HEK293 (cell line): Measurements from ENCODE around the gene ADIPOR2.
"Not testable (repeated sequence)": the region's sequence is repeated elsewhere in the genome, so short reads cannot be mapped to it uniquely, and the experiment has no call there.

Source experiments
- CTCF ChIA-PET: fragments of 350-600 bp; formaldehyde crosslinking; extraction: SDS; loops from one replicate; lab custom pipeline; 2021; ENCODE audit warnings: antibody characterized with exemption; lab: Yijun Ruan, JAX
- POLR2A ChIA-PET: fragments of 300-600 bp; formaldehyde crosslinking; extraction: SDS; loops from one replicate; lab custom pipeline; 2020; ENCODE audit warnings: antibody characterized with exemption, inconsistent platforms; lab: Yijun Ruan, JAX
- H3K27ac ChIP-seq: fragments of 200-500 bp; sonication (Bioruptor generic); 2 replicates; pipeline ENCODE4 v1.5.1; 2014; ENCODE audit warnings: low read depth, low read length, control low read depth, inconsistent platforms; ENCODE audit errors: extremely low read depth
- H3K36me3 ChIP-seq, 2 experiments: fragments of 200-500 bp in 1 of 2; sonication (Bioruptor generic) in 1 of 2; 1 replicate in 1 of 2; 2 replicates in 1 of 2; pipeline ENCODE4 v1.5.1; 2014 to 2017; ENCODE audit warnings: inconsistent platforms in 2 of 2, low read length in 2 of 2; ENCODE audit not compliant: control insufficient read depth in 2 of 2, insufficient read depth in 1 of 2
- H3K4me1 ChIP-seq: fragments of 200-500 bp; sonication (Bioruptor generic); 2 replicates; pipeline ENCODE4 v1.5.1; 2014; ENCODE audit warnings: mild to moderate bottlenecking, low read length, inconsistent platforms; ENCODE audit not compliant: control insufficient read depth, insufficient read depth
- H3K4me3 ChIP-seq: 2 replicates; pipeline ENCODE4 v1.5.1; 2011; ENCODE audit warnings: low read depth, mild to moderate bottlenecking, control low read depth, low read length, moderate library complexity
- H3K9me3 ChIP-seq: fragments of 200-500 bp; sonication (Bioruptor generic); 2 replicates; pipeline ENCODE4 v1.5.1; 2014; ENCODE audit warnings: low read depth, low read length, inconsistent platforms; ENCODE audit not compliant: control insufficient read depth, insufficient read depth
- FEZF1 ChIP-seq: fragments of 450-650 bp; formaldehyde crosslinking; IDR thresholded peaks from 2 replicates; pipeline ENCODE4 v1.5.1; 2016; ENCODE audit warnings: missing biosample characterization, missing genetic modification characterization
- GLIS1 ChIP-seq: fragments of 450-650 bp; formaldehyde crosslinking; IDR thresholded peaks from 2 replicates; pipeline ENCODE4 v1.5.1; 2016; ENCODE audit warnings: missing biosample characterization, missing genetic modification characterization
- KLF16 ChIP-seq: fragments of 450-650 bp; formaldehyde crosslinking; IDR thresholded peaks from 2 replicates; pipeline ENCODE4 v1.5.1; 2017; ENCODE audit warnings: missing biosample characterization, missing genetic modification characterization
- ZBTB10 ChIP-seq: fragments of 450-650 bp; formaldehyde crosslinking; IDR thresholded peaks from 2 replicates; pipeline ENCODE4 v1.5.1; 2016; ENCODE audit warnings: missing biosample characterization, missing genetic modification characterization
- ZEB2 ChIP-seq: fragments of 450-650 bp; formaldehyde crosslinking; IDR thresholded peaks from 2 replicates; pipeline ENCODE4 v1.5.1; 2016; ENCODE audit warnings: missing biosample characterization, missing genetic modification characterization
- ZFP69B ChIP-seq: fragments of 450-650 bp; formaldehyde crosslinking; IDR thresholded peaks from 2 replicates; pipeline ENCODE4 v1.5.1; 2016; ENCODE audit warnings: missing biosample characterization, missing genetic modification characterization
- ZNF366 ChIP-seq: fragments of 450-650 bp; formaldehyde crosslinking; conservative IDR thresholded peaks from 2 replicates; pipeline ENCODE4 v1.5.1; 2016; ENCODE audit warnings: missing biosample characterization, missing genetic modification characterization
- ZNF600 ChIP-seq: fragments of 450-650 bp; formaldehyde crosslinking; IDR thresholded peaks from 2 replicates; pipeline ENCODE4 v1.5.1; 2016; ENCODE audit warnings: missing biosample characterization, missing genetic modification characterization
- ZNF629 ChIP-seq: fragments of 450-650 bp; formaldehyde crosslinking; IDR thresholded peaks from 2 replicates; pipeline ENCODE4 v1.5.1; 2017; ENCODE audit warnings: missing biosample characterization, missing genetic modification characterization
- ZSCAN30 ChIP-seq: fragments of 450-650 bp; IDR thresholded peaks from 2 replicates; pipeline ENCODE4 v1.5.1; 2018; ENCODE audit warnings: missing biosample characterization, mild to moderate bottlenecking, missing genetic modification characterization, moderate library complexity
- TF ChIP-seq, protein P1 (sequence below): fragments of 450-650 bp; formaldehyde crosslinking; IDR thresholded peaks from 2 replicates; pipeline ENCODE4 v1.5.1; 2016; ENCODE audit warnings: missing biosample characterization, missing genetic modification characterization

The ADIPOR2 gene

GRCh38 chr12:1711536-1712211, 20.8 kb downstream of the ADIPOR2 start:
- H3K9me3 ChIP-seq, POLR2A ChIA-PET, H3K36me3 ChIP-seq, H3K27ac ChIP-seq, H3K4me3 ChIP-seq, H3K4me1 ChIP-seq: not testable (repeated sequence)
- CTCF ChIA-PET = interaction anchor here (1.6 kb wide), 1 partner anchor 59 kb away, joined by 5 read pairs; no protein-coding TSS in a partner anchor
- TF ChIP-seq ZSCAN30 (peak; percentile 57; the same call in 1 of the 2 replicates), GLIS1 (tag by site-specific recombination) (peak; percentile 25; the same call in 1 of the 2 replicates), KLF16 (tag by site-specific recombination) (0 out of 2 replicates have a peak, but pooled peaks have one; percentile 28), ZNF629 (tag by site-specific recombination) (peak; percentile 17; the same call in 1 of the 2 replicates), ZEB2 (tag by site-specific recombination) (peak; percentile 44), ZFP69B (tag by site-specific recombination) (peak; percentile 34; the same call in 1 of the 2 replicates), ZBTB10 (tag by site-specific recombination) (peak; percentile 19; the same call in 1 of the 2 replicates), FEZF1 (tag by site-specific recombination) (peak; percentile 51), ZNF366 (tag by site-specific recombination) (0 out of 2 replicates have a peak, but pooled peaks have one; percentile 13), ZNF600 (tag by site-specific recombination) (0 out of 2 replicates have a peak, but pooled peaks have one; percentile 52)
- TF ChIP-seq, protein P1, sequence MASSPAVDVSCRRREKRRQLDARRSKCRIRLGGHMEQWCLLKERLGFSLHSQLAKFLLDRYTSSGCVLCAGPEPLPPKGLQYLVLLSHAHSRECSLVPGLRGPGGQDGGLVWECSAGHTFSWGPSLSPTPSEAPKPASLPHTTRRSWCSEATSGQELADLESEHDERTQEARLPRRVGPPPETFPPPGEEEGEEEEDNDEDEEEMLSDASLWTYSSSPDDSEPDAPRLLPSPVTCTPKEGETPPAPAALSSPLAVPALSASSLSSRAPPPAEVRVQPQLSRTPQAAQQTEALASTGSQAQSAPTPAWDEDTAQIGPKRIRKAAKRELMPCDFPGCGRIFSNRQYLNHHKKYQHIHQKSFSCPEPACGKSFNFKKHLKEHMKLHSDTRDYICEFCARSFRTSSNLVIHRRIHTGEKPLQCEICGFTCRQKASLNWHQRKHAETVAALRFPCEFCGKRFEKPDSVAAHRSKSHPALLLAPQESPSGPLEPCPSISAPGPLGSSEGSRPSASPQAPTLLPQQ (tag by site-specific recombination) = peak; percentile 48; the same call in 1 of the 2 replicates

- H3K36me3 ChIP-seq, H3K9me3 ChIP-seq, H3K4me3 ChIP-seq, POLR2A ChIA-PET, H3K27ac ChIP-seq: not testable (repeated sequence)
- peaks cover 12% of the 10 kb centered on the region; the same call in 1 of the 2 replicates for H3K4me1 ChIP-seq
- CTCF ChIA-PET = interaction anchor here (1.6 kb wide), 1 partner anchor 59 kb away, joined by 5 read pairs; no protein-coding TSS in a partner anchor
These were observed 21.4 kb downstream of the ADIPOR2 start for GRCh38 chr12:1712305-1712704.

DNA sequence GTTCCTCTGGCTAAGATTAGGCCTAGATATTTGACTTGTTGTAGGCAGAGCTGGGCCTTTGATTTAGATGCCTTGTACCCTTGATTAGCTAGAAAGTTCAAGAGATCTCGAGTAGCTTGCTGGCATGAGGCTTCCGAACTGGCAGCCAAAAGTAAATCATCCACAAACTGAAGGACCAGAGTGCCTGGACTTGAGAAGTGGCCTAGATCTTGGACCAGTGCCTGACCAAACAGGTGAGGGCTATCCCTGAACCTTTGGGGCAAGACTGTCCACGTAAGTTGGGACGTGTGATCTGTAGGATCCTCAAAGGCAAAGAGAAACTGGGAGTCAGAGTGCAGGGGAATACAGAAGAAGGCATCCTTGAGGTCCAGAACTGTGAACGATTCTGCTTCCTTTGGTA, 22.0 kb downstream of the ADIPOR2 start:
- peaks cover 12% of the 10 kb centered on the region; the same call in 1 of the 2 replicates for H3K4me1 ChIP-seq
- CTCF ChIA-PET = interaction anchor here (1.6 kb wide), 1 partner anchor 60 kb away, joined by 5 read pairs; no protein-coding TSS in a partner anchor
- POLR2A ChIA-PET, H3K9me3 ChIP-seq, H3K36me3 ChIP-seq, H3K27ac ChIP-seq, H3K4me3 ChIP-seq: not testable (repeated sequence)

DNA sequence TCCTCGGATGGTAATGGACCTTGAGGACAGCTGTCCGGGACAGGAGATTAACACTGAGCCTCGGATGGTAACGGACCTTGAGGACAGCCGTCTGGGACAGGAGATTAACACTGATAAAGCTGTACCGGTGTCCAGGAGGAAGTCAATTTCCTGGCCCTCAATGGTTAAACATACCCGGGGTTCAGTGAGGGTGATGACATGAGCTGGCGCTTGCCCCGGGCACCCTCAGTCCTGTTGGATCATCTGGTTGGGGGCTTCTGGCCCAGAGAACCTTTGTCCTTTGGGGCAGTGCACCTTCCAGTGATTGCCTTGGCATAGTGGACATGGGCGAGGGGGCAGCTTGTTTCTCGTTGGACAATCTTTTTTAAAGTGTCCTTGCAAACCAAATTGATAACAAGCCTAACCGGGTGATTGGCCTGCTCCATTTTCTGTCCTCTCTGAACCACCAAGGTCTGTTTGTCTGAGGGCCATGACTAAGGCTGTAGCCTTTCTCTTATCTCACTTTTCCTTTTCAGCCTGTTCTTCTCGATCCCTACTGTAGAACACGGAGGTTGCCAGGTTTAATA, 23.0 kb downstream of the ADIPOR2 start:
- H3K9me3 ChIP-seq, POLR2A ChIA-PET, H3K4me3 ChIP-seq, H3K36me3 ChIP-seq, H3K27ac ChIP-seq: not testable (repeated sequence)
- CTCF ChIA-PET = interaction anchor here (0.7 kb wide), 1 partner anchor 74 kb away, joined by 3 read pairs; no protein-coding TSS in a partner anchor
- peaks cover 12% of the 10 kb centered on the region for H3K4me1 ChIP-seq

DNA sequence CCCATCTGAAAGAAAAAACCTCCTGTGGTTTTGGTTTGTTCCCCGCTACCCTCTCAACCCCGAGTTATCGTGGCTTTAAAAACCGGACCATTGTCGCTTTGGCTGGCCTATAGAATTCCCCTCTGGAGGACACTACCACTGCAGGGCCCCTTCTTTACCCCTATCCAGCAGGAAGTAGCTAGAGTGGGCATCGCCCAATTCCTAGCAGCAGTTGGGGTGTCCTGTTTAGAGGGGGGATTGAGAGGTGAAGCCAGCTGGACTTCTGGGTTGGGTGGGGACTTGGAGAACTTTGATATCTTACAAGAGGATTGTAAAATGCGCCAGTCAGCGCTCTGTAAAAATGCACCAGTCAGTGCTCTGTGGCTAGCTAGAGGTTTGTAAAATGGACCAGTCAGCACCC, 24.6 kb downstream of the ADIPOR2 start:
- CTCF ChIA-PET, H3K27ac ChIP-seq, H3K36me3 ChIP-seq, H3K4me3 ChIP-seq, H3K9me3 ChIP-seq: not testable (repeated sequence)
- peaks cover 12% of the 10 kb centered on the region for H3K4me1 ChIP-seq
- POLR2A ChIA-PET = interaction anchor here (1.0 kb wide), 1 partner anchor 25 kb away, joined by 3 read pairs; the partner anchor contains the start of gene ADIPOR2
